ENCODE data around the gene MFRP. TPM values are rescaled to one million over a fixed set of nuclear protein-coding genes. Genes with fewer than 3 reads are reported as not detected.

Gene MFRP
- total RNA-seq, 1 donor, result not detected

DNA sequence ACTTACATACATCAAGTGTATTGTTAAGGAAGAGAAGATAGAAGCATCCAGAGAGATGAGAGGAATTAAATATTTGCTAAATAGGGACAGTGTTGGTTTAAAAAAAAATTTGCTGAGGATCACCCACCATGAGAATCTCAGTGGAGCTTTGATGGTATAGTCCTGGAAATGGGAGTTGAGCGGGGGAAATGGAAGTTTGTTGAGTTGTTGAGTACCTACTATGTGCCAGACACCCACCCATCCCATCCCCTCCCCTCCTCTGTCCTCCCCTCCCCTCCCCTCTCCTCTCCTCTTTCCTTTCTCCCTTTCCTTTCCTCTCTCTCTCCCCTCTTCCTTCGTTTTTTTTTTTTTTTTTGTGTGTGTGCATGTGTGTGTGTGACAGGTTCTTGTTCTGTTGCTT is 4.7 kb upstream of the MFRP start:
- peaks cover 18% of the 10 kb centered on the region for H3K27me3 ChIP-seq (ENCODE audit: insufficient read depth, low read length)
- H3K9me3 ChIP-seq (ENCODE audit: low read depth, low read length), result no peaks in the 10 kb centered on the region
- H3K4me3 ChIP-seq (ENCODE audit: low read length), result no peak overlapping the region
- peaks cover 4% of the 10 kb centered on the region for H3K4me1 ChIP-seq (ENCODE audit: insufficient read depth, low read length)

DNA sequence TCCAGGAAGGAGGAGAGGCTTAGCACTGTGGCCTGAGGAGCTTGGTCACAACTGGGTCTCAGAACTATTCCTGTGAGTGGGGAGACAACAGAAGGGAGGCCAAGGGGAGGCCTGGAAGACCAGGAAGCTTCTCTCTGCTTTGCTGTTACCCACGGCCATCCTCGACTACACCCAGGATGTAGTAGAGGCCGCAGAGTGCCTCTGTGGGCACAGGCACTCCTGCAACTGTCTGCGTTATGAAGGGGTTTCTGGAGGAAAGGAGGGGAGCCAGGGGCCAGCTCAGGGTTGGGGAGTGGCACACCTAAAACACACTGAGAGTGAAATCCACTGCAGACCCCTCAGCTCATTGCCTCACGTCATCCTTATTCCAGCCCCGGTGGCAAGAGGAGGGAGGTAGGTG is 3.8 kb upstream of the MFRP start:
- no peak overlapping the region for H3K4me3 ChIP-seq (ENCODE audit: low read length)
- H3K27me3 ChIP-seq (ENCODE audit: insufficient read depth, low read length), result peaks cover 14% of the 10 kb centered on the region
- H3K4me1 ChIP-seq (ENCODE audit: insufficient read depth, low read length), result no peaks in the 10 kb centered on the region
- H3K9me3 ChIP-seq (ENCODE audit: low read depth, low read length), result no peaks in the 10 kb centered on the region

DNA sequence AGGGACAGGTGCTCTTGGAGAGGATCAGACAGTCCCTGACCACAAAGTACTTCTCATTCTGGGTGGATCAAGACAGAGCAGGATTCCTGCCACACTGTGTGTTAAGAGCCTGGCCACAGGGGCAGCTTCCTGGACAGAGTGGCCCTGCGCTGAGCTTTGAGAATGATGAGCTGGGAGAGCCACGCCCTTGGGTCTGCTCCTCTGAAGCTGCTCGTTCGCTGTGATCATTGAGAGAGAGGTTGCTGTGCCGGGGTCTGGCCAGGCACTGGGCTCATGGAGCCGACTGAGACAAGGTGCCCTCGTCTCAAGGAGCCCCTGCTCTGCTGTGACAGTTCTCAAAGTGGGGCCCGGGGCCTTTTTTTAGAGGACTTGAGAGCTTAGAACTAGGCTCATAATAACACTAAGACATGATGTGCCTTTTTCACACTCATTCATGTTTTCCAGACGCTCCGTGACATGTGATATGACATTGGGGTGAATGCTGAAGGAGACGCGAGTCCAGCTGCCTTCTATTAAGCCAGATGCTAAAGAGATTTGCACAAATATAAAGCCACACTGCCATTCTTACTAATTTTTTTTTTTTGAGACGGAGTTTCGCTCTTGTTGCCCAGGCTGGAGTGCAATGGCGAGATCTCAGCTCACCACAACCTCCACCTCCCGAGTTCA is 1.6 kb upstream of the MFRP start:
- H3K27me3 ChIP-seq (ENCODE audit: insufficient read depth, low read length), result peaks cover 7% of the 10 kb centered on the region
- no peaks in the 10 kb centered on the region for H3K4me1 ChIP-seq (ENCODE audit: insufficient read depth, low read length)
- H3K4me3 ChIP-seq (ENCODE audit: low read length), result no peak overlapping the region
- H3K9me3 ChIP-seq (ENCODE audit: low read depth, low read length), result no peaks in the 10 kb centered on the region

DNA sequence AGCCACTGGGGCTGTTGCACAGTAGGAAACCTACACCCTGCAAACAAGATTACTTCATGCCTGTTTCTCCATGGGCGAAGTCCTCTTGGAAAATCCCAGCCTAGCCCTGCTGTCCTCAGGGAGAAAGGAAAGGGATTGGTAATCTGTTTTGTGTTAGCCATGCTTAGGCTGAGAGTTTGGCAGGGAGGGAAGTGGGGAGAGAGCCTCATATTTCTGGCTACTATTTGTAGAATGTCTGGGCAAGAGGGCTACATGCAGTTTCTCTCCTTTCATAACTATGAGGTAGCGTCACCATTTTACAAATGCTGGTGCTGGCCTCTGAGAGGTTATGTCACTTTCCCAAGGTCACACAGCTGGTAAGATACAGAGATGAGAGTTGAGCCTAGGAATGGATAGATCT is 737 bp upstream of the MFRP start:
- Histone ChIP-seq H3K4me1 (ENCODE audit: insufficient read depth, low read length) (no peaks in the 10 kb centered on the region), H3K27me3 (ENCODE audit: insufficient read depth, low read length) (peaks cover 5% of the 10 kb centered on the region), H3K4me3 (ENCODE audit: low read length) (no peak overlapping the region), H3K9me3 (ENCODE audit: low read depth, low read length) (no peaks in the 10 kb centered on the region)

DNA sequence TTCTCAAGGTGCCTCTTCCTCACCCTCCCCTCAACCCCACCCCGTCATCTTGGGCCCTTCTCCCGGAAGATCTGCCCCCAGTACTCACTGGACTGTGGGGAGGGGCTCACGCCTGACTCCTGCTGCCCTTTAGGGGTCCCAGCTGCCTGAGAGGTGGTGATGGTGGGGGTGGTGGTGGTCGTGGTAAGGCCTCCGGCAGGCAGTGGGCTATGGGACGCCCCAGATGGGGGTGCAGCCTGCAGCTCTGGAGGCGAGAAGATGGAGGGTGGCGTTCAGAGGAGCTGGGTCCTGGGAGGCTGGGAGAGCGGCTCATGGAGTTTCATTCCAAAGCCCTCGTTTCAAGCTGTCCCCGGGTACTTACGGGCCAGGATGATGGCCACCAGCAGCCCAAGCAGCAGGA is 820 bp downstream of the MFRP start:
- no peak overlapping the region for H3K4me3 ChIP-seq (ENCODE audit: low read length)
- H3K9me3 ChIP-seq (ENCODE audit: low read depth, low read length), result no peaks in the 10 kb centered on the region
- H3K4me1 ChIP-seq (ENCODE audit: insufficient read depth, low read length), result peaks cover 8% of the 10 kb centered on the region
- H3K27me3 ChIP-seq (ENCODE audit: insufficient read depth, low read length), result peaks cover 14% of the 10 kb centered on the region

DNA sequence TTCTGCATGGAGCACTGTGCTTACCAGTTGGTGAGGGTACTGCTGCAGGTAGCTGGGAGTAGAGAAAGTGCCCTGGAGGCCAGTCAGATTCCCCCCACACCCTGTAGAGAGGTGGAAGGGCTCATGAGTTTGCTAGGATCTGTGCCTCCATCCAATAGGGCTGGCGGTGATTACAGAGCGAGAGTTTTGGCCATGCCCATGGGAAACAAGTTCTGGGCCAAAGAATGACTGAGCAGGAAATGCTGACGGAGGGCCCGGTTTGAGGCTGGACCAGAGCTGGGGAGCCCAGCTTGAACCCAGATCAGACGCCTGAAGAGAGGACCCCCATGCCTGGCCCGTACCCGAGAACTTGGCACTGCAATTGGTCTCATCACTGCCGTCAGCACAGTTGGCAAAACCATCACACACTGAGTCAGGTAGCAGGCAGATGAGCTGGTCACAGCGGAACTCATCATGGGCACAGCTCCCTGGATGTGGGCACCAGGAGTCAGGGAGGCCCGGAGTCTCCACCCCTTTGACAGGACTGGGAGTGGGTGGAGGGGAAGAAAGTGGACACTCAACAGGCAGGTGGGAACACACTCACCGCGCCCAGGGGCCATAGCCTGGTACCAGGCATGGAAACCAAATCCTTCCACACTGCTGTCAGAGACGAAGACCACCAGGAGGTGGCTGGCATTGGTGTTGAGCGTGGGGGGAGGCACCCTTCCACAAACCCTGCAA is 2.1 kb downstream of the MFRP start:
- H3K4me1 ChIP-seq (ENCODE audit: insufficient read depth, low read length), result peaks cover 19% of the 10 kb centered on the region
- H3K4me3 ChIP-seq (ENCODE audit: low read length), result no peak overlapping the region
- no peaks in the 10 kb centered on the region for H3K9me3 ChIP-seq (ENCODE audit: low read depth, low read length)
- H3K27me3 ChIP-seq (ENCODE audit: insufficient read depth, low read length), result peaks cover 23% of the 10 kb centered on the region

DNA sequence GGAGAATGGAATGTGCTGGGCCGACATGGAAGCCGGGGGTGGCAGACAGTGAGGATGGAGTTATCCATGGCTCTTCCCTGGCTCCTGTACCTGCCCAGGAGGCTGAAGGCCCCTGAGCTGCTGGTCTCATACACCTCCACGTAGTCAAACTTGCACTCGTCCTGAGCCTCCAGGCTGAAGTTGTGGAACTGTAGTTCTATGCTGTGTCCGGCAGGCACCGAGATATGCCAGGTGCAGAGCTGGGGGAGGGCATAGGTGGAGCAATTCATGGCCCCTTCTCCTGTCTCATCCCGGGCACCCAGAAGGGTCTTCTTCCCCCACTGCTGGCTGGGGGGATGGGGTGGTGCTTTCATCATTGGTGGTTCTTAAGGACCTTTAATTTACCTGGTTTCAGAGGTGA is 2.8 kb downstream of the MFRP start:
- H3K9me3 ChIP-seq (ENCODE audit: low read depth, low read length), result no peaks in the 10 kb centered on the region
- no peak overlapping the region for H3K4me3 ChIP-seq (ENCODE audit: low read length)
- peaks cover 30% of the 10 kb centered on the region for H3K27me3 ChIP-seq (ENCODE audit: insufficient read depth, low read length)
- peaks cover 22% of the 10 kb centered on the region for H3K4me1 ChIP-seq (ENCODE audit: insufficient read depth, low read length)

DNA sequence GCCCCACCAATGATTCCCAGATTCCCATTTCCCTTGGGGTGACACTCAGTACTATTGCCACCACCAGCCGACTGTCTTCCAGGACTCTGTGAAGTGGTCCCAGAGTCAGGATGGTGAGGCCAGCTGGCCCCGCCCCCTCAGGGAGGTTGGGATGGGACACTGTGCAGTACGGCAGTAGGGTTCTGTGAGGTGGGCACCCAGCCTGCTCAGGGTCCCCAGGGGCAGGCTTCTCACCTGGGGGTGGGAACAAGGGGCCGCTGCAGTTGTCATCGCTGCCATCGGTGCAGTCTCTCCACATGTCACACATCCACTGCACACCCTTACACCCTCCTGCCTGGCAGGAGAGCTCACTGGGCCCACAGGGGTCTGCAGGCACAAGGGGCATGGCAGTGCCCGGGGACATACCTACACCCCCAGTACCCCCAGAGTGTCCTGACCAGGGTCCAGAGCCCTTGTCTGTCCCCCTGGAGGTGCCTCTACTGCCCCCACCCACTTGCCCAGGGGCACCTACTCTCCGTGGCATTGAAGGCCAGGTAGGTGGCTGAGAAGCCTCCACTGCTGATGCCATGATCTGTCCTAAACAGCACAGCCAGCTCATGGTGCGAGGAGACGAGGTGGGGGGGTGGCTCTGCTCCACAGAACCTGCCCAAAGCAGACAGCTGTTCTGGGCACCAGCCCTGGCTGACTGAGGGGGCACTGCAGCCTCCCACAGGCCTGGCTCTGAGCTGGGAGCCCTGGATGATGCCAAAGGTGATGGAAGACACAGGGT is 4.0 kb downstream of the MFRP start:
- Histone ChIP-seq H3K27me3 (ENCODE audit: insufficient read depth, low read length) (peaks cover 31% of the 10 kb centered on the region), H3K4me1 (ENCODE audit: insufficient read depth, low read length) (peaks cover 26% of the 10 kb centered on the region), H3K4me3 (ENCODE audit: low read length) (no peak overlapping the region), H3K9me3 (ENCODE audit: low read depth, low read length) (no peaks in the 10 kb centered on the region)

DNA sequence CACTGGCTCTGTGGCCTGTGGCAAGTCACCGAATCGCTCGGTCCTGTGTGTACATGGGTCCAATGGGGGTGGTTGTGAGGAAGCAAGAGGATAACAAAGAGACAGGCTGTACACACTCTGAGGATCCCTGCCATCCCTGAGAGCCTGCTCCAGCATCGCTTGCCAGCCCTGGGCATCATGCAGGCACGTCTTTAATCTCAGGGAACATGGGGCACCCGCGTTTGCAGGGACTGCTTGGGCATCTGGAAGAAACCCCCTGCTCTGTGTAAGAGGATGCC is 4.5 kb downstream of the MFRP start:
- H3K4me3 ChIP-seq (ENCODE audit: low read length), result no peak overlapping the region
- H3K9me3 ChIP-seq (ENCODE audit: low read depth, low read length), result no peaks in the 10 kb centered on the region
- H3K4me1 ChIP-seq (ENCODE audit: insufficient read depth, low read length), result peaks cover 26% of the 10 kb centered on the region
- peaks cover 31% of the 10 kb centered on the region for H3K27me3 ChIP-seq (ENCODE audit: insufficient read depth, low read length)

DNA sequence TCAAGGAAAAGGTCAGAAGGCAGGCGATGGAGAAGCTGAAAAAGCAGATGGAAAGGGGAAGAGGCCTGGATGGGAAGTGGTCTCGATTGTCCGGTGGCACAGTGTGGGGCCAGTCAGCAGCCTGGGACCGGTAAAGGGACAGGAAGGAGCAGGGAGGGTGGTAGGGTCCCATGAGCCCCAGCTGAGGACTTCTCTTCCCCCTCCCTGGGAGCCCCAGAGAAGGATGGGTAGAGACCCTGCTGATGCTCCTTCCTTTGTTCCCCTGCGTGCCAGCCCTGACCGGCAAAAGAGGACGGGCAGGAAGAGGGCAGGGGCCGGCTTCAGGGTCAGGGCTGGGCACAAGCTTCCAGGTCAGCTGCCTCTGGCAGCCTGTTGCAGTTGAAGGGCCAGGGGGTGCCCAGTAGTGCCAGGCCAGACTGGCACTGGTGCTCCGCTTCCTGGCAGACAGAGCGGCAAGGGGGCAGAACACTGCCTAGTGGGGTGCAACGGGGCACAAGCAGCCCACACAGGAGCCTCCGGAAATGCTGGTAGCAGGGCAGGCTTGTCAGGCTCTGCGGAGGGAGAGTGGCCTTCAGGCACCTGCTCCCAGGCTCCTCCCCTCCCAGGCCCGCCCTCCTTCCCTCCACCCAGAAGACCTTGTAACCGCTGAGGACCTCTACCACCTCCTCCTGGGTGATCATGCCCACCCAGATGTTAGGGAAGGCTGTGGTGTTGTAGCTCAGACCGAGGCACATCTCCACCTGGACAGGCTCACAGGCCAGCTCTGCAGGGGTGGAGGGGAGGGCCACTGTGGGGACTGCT is 5.1 kb downstream of the MFRP start:
- peaks cover 31% of the 10 kb centered on the region for H3K27me3 ChIP-seq (ENCODE audit: insufficient read depth, low read length)
- peaks cover 26% of the 10 kb centered on the region for H3K4me1 ChIP-seq (ENCODE audit: insufficient read depth, low read length)
- no peaks in the 10 kb centered on the region for H3K9me3 ChIP-seq (ENCODE audit: low read depth, low read length)

DNA sequence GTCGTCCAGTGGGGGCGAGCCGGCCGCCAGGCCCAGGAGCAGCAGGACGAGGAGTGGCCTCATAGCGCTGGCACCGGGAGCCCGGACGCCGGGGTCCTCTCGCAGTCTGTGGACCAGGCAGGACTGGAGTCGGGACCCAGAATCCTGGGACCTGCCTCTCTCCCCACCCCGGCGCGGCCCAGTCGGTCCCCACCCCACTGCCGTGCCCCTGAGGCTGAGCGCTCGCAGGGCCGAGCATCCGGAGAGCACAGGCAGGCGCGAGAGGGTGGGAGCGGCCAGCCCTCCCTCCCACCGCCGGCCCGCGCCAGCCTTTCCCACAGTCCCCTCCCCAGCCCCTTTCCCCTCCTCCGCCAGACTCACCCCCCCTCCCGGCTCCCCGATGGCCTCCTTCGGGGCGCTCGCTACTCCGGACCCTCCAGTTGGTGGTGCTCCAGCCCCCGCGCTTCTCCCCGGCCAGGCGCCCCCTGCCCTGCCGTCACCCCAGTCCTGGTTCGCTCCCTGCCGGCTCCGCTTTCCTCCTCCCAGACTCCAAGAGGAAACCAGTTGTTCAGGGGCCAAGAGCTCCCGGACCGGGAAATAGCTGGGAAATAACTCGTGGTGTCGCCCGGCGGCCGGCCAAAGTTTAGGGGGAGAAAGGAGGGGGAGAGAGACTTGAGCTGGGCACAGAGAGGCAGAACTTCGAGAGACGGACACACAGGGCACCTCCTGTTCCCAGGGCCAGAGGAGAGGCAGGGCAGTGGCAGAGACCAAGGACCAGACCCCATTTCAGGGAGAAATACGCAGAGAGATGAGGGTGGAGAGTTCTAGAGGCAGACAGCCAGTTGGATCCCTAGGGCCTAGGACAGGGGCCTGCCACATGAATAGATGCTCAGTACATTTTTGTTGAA is 5.9 kb downstream of the MFRP start, which contains the start of gene C1QTNF5:
Gene C1QTNF5, minus strand, starts transcription at position 549 of the 887 bp plus-strand sequence. Its CDS starts 486 bp downstream, at position 63.
- peaks cover 26% of the 10 kb centered on the region for H3K4me1 ChIP-seq (ENCODE audit: insufficient read depth, low read length)
- no peak within 1 kb of the TSS for H3K4me3 ChIP-seq (ENCODE audit: low read length)
- H3K9me3 ChIP-seq (ENCODE audit: low read depth, low read length), result no peaks in the 10 kb centered on the region
- peaks cover 31% of the 10 kb centered on the region for H3K27me3 ChIP-seq (ENCODE audit: insufficient read depth, low read length)

More for the DNA sequence above, 5.1 kb downstream of the MFRP start:
- no peak overlapping the region for H3K4me3 ChIP-seq (ENCODE audit: low read length)

DNA sequence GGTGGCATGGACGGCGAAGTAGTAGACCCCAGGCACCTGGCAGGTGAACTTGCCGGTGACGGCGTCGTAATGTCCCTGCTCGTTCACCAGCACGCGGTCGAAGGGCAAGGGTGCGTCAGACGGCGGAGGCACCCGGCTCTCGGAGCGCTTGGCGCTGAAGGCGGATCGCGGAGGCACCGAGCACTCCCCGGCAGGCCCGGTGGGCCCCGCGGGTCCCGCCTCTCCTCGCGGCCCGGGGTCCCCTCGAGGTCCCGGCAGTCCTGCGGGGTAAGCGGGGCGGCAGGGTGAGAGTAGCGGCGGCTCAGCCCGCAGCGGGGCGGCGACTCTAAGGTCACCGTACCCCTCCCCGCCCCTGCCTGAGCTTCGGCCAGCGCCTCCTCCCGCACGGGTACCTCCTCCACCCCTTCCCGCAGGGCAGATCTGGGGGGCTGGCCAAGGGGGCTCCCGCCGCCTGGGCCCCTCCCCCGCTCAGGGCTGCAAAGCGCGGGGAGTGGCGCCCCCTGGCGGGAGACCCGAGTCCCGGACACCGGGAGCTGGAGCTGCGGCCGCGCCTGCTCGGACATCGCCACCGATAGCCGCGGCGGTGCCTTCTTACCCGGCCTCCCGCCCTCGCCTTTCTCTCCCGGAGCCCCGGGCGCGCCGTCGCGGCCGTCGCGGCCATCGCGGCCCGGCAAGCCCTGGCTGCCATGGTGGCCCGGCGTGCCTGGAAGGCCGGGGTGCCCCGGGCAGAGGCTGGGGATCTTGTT is 6.7 kb downstream of the MFRP start:
- H3K9me3 ChIP-seq (ENCODE audit: low read depth, low read length), result no peaks in the 10 kb centered on the region
- H3K4me3 ChIP-seq (ENCODE audit: low read length), result no peak overlapping the region
- H3K4me1 ChIP-seq (ENCODE audit: insufficient read depth, low read length), result peaks cover 34% of the 10 kb centered on the region
- peaks cover 31% of the 10 kb centered on the region for H3K27me3 ChIP-seq (ENCODE audit: insufficient read depth, low read length)

DNA sequence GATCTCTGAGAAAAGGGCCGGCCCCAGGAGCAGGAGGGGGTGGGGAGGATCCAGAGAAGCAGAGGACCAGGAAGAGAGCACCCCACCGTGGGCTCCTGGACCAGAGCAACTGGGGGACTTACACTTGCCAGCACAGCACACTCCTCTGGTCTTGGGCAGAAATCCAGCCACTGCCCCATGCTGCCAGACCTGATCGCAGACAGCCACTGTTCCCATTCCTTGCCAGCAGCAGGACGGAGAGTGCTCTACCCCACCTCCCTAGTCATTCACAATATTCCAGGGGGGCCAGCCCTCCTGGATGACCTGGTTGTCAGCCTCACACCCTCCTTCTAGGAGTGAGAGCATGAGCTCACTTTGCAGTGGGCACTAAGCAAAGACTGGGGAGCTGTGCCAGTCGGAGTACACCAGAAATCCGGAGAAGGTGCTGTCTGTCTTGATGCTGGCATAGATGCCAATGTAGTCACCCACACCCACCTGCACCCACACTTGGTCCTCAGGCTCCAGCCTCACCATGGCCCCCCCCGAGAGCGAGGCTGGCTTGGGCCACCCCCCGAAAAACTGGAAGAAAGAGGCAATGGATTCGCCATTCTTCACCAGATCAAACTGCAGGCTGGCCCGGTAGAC is 7.4 kb downstream of the MFRP start:
- Histone ChIP-seq H3K4me1 (ENCODE audit: insufficient read depth, low read length) (peaks cover 36% of the 10 kb centered on the region), H3K4me3 (ENCODE audit: low read length) (no peak overlapping the region), H3K9me3 (ENCODE audit: low read depth, low read length) (no peaks in the 10 kb centered on the region), H3K27me3 (ENCODE audit: insufficient read depth, low read length) (peaks cover 31% of the 10 kb centered on the region)

All from mononuclear cell (primary cell).